HG02798 (cell line): ENCODE results near the gene IDH1.
"Not testable (repeated sequence)": the region's sequence is repeated elsewhere in the genome, so short reads cannot be mapped to it uniquely, and the experiment has no call there.

ENCODE experiments used
- ATAC-seq: cut with Tn5 transposase; IDR thresholded peaks from one replicate; pipeline ENCODE4 v1.9.1; 2021; ENCODE audit warnings: mild to moderate bottlenecking; ENCODE audit not compliant: unreplicated experiment, poor library complexity

IDH1 gene

GRCh38 chr2:208224802-208225201 lies 30.1 kb downstream of the IDH1 start:
- no peak for ATAC-seq

DNA sequence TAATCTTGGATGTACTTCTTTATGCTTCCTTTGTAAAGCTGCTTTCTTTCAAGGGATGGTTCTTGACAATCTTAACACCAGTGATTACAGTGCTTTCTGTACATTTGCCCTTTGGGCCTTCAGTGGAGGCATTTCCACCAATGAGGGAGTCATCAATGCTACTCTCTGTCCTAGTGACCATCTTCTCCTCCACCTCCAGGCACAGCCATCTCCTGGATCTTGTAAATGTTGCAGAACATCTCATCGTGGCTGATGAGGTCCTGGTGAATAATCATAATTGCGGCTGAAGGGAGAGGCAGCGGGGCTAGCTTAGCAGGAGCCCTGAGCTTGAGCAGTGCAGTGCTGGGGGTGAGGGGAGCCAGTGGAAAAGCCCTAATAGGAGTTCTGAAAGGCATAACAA lies 32.5 kb downstream of the IDH1 start:
- no peak for ATAC-seq

DNA sequence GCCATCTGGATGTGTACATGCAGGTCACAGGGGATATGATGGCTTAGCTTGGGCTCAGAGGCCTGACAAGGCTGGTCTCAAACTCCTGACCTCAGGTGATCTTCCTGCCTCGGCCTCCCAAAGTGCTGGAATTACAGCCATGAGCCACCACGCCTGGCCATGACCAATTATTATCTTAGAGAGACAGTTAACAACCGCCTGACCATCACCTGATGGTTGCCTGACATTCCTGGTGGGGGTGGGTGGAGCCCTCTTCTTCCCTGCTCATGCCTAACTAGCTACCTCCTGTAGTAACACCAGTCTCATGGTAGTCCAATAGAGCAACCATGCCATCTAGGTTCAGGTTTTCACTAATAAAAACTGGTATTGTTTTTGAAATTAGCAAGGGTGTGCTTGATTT lies 33.0 kb downstream of the IDH1 start:
- ATAC-seq = not testable (repeated sequence)

- no peak for ATAC-seq
These were observed 44.0 kb downstream of the IDH1 start for GRCh38 chr2:208210688-208211451.

DNA sequence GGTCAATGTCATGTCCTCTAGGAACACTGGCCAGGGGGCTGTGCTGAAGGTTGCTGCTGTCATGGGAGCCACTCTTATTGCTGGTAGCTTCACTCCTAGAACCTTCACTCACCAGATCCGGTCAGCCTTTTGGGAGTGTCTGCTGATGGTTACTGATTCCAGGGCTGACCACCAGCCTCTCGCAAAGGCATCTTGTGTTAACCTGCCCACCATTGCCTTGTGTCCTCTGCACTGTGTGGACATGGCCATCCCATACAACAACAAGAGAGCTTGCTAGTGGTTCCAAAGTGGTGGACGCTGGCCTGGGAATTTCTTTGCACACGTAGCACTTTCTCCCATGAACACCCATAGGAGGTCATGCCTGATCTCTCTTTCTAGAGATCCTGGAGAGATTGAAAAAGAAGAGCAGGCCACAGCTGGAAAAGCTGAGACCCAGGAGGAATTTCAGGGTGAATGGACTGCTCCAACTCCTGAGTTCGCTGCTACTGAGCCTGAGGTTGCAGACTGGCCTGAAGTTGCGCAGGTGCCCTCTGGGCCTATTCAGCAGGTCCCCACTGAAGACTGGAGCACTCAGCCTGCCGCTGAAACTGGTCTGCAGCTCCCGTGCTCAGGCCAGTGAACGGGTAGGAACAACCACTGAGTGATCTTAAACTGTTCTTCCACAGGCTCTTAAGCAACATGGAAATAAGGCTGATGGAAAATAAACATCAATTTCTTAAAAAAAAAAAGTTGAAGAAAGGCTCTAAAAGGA lies 46.4 kb downstream of the IDH1 start:
- no peak for ATAC-seq

GRCh38 chr2:208207769-208208168 lies 47.1 kb downstream of the IDH1 start:
- no peak for ATAC-seq

DNA sequence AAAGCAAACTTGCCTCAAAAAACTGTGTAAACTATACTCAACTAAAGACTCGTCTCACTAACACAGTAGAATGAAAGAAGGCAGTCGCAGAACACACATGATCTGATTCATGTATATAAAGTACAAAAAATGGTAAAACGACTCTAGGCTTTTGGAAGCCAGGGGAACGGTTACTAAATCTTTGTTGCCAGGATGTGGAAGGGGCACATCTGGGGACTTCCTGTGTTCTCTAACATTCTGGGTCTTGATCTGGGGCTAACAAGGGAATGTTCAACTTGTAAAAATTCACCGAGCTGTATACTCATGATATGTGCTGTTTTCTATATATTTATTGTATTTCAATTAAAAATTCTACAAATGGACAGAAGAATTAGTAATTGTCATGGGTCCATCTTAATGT lies 50.7 kb downstream of the IDH1 start:
- no peak for ATAC-seq

DNA sequence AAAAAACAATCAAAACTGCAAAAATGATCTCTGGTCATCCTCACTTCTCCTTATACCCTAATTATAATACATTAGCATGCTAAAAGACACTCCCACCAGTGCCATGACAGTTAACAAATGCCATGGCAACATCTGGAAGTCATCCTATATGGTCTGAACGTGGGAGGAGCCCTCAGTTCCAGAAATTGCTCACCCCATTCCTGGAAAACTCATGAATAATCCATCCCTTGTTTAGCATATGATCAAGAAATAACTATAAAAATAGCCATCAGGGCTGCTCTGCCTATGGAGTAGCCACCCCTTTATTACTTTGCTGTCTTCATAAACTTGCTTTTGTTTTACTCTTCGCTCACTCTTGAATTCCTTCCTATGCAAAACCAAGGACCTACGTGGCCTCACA lies 59.3 kb downstream of the IDH1 start:
- no peak for ATAC-seq

GRCh38 chr2:208192611-208193236 lies 62.1 kb downstream of the IDH1 start:
- ATAC-seq = no peak

DNA sequence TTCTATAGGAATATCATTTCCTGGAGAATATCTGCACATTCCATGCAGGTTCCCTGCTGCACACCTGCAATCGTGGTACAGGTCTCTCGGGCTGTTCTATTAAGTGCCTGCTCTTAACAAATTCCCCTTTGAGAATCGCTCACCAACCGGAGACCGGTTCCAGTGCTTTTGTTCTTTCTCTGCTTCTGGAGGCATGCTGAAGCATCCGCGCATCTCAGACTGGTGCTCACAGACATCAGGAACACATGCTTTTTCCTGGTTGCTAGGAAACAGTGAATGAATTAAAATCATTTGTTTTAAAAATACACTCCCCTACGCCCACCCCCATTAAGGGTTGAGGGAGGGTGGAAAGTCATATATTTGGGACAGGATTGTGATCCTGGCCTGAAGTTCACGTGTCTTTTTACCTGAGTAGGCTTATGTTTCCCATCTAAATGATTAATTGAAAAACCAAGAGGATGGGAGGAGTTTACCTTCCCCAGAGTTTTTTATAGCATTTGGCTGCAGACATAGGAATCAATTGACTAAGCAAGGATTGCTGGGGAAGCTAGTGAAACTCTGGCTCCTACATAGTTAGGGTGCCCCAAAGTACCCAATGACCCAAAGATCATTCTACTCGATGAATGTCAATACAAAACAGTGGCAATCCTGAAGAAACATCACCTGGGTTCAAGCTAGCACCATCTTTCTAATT lies 64.9 kb downstream of the IDH1 start, which contains the start of gene C2orf80:
C2orf80 (minus strand) TSS at position 221 of the 694 bp plus-strand sequence. CDS start 3,044 bp downstream, outside the sequence.
- no peak for ATAC-seq

DNA sequence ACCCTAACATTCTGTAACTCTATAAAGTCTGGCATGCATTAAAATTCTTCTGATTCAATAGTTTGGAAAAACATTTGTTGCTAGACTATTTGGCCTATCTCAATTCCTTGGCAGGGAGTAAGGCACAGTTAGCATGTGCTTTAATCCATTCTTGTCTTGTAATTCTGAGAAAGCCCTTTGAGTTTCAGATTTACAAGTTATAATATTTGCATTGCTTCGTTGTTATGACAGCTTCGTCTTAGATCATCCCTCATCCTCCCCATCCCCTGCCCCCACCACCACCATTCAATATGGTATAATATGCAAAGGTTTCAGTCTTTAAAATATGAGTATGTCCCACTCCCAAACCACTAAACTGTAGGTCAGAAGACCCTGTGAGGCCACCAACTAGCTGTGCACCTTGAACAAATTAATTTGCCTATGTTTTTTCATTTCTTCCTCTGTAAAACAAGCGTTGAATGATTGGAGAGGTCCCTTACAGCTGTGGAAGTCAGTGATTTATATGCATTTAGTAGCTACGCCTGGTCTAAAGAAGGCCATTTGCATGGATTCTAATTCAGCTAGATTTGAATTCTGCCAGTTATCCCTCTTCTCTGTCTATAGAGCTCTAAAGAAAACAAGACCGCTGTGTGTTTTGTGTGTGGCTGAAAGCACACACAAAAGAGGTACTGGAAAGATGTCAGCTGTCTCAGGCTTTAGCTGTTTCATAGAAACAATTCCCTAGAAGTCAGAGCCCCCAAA lies 65.6 kb downstream of the IDH1 start:
- no peak for ATAC-seq

DNA sequence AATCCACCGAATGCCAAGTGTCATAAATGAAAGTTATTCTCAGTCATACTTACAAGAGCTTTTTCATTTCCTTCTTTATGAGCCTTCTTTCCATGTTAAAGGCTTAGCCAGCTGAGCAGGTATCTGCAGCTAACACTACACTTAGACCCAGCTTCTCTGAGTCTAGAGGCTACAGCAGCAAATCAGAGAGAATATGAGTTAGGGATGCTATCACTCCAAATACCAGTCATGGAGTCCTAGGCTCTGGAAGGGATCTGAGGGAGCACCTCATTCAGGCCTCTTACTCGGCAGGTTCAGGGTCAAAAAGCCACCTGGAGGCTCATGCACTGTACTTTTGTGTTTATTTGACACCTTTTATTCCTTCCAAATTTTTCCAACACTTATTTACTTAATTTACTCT lies 68.0 kb downstream of the IDH1 start:
- ATAC-seq = no peak

DNA sequence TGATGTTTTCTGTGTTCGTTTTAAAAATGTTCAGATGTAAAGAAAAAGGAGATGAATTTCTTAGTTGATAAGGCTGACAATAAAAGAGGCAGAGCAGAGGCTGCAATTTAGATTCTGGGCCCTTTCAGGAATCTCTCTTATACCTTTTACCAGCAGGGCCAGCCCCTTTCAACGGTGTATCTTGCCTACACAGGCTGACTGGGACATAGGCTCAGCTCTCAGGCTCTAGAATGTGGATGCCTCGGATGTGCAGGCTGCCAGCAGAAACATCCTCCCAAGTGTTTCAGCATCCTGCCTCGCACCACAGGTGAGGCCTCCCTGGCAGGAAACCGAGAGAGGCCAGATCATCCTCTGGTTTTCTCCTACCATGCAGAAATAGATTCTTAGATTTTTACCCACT lies 68.4 kb downstream of the IDH1 start:
- no peak for ATAC-seq
